Inflammatory macrophage treated with lipopolysaccharide for 4 hours (primary cell): ENCODE data around the gene DNAJC21.
"Not testable (repeated sequence)": the region's sequence is repeated elsewhere in the genome, so short reads cannot be mapped to it uniquely, and the experiment has no call there.

Experiments used
- DNase-seq: peaks from one replicate; pipeline ENCODE4 v3.0.0-alpha.2; 2020

The DNAJC21 gene

GRCh38 chr5:34929134-34929719, at the start of gene DNAJC21:
Gene DNAJC21, plus strand, starts transcription at chr5:34929559. Its CDS starts 261 bp downstream, at chr5:34929820.
- DNase-seq = peak; percentile 99

- no peak for DNase-seq
Measured at GRCh38 chr5:34881246-34881645, 48.1 kb upstream of the DNAJC21 start.

DNA sequence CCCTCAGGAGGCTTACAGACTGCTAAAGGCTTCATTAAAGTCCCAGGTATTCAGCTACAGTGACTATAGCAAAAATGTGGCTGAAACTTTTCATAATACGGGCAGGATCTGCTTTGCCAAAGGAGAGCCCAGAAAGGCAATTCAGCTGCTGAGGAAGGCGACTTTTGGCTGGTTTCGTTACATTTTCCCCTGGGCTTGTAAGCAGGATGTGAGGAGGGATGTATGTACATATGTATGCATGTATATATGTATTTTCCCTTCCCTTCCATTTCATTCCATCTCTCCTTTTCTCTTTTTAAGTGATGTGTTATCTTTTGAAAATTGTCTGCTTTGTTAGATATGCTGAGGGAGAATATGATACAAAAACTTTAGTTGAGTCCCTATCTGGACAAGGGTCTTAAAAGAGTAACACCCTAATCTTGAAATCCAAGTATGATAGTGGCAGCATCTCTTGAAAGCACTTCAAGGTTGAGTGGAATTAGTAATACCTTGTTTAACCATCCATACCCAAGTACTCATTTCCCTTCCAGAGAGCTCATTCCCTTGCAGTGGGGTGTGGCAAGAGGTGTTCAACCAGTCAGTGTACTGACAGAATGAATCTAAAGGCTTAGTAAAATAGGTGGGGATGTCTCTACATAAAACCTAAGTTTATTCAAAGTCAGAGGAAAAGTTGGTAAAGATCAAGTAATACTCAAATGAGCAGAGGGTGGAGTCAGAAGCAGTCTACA, 42.8 kb upstream of the DNAJC21 start:
- DNase-seq = no peak

- DNase-seq = no peak
Measured at GRCh38 chr5:34889394-34889793, 40.0 kb upstream of the DNAJC21 start.

DNA sequence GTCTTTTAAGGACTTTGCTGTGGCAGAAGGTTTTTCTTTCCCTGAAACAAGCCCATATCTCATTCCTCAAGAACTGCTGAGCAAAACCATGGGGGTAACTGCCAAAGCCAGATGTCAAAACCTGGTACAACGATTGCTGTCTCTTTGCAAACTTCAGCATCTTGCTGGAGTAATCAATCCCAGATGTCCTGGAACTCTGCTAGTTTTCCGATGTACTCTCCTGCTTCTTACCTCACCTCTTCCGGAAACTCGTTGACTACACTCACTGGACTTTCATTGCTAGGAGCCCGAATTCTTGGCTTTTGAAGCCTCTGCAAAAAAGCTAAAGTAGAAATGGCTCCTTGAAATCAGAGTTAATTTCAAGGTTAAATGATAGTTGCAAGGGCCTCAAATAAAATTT, 37.4 kb upstream of the DNAJC21 start:
- DNase-seq = no peak

GRCh38 chr5:34892414-34892813, 36.9 kb upstream of the DNAJC21 start:
- DNase-seq = no peak

DNA sequence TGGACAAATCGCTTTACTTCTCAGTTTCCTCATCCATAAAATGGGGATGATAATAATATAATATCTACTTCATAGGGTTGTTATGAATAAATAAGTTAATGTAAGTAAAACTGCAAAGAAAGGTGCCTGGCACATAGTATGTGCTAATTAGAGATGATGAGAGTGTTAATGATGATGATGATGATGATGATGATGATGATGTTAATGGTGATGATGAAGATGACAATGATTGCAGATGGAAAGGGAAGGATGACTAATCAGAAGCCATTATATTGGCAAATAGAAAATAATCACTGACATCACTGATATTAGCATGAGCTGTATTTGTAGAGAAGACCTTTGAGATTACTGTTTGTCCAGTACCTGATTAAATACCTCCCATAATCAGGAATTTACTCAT, 34.6 kb upstream of the DNAJC21 start:
- DNase-seq = no peak

DNA sequence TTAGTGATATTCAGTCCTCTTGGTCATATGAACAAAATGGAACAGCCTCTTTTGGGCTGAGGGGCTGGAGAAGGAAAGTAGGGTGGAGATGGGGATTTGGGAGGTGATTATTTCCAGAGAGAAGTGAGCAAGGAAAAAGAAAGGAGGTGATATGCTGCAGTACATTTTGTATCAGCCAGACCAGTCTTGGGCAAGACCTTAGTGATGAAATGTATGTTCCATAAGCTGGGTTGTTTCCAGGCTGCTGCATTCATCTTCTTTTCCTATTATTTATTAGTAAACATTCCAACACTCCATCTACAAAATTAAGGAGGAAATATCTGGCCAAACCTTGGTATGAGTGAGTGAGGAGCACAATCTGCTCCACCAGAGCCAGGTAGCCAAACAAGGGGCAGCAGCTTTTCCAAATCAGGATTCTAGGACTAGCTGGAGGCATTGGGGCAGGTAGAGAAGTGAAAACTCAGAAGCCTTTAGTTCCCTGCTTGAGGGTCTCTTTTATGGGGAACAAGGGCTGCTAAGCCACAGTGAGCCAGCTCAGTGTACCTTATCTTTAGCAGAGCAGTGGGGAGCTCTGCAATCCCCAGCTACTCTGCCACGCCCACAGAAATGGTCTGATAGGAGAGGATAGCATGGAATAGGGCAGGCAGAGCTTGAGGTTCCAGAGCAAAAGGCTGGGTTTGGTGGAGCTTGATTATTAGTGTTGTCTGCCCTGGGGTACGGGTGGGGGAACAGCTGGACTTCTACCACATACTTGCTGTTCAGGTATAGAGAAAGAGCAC, 33.5 kb upstream of the DNAJC21 start:
- DNase-seq = no peak

- DNase-seq = no peak
Measured at GRCh38 chr5:34897646-34898045, 31.7 kb upstream of the DNAJC21 start.

- peak; percentile 48 for DNase-seq
Measured at GRCh38 chr5:34898258-34898895, 31.0 kb upstream of the DNAJC21 start.

GRCh38 chr5:34899066-34899465, 30.3 kb upstream of the DNAJC21 start:
- no peak for DNase-seq

GRCh38 chr5:34900652-34901051, 28.7 kb upstream of the DNAJC21 start:
- no peak for DNase-seq

GRCh38 chr5:34903260-34903659, 26.1 kb upstream of the DNAJC21 start:
- DNase-seq = no peak

DNA sequence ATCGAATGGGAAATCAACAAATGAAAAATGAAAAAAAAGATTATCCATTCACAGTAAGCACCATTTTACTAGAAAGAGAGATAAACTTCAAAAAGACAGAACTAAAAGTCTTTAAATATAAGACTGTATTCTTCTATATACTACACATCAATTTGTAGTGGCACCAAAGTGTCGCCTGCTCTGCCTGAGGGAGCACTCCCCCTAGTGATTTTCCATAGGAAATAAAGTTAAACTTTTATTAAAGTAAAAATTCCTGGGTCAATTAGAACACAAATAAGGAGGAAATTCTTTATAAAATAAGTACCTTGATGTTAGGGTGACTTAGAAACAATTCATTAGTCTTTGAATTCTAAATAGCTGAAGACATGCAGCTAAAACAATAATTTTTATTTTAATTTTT, 23.8 kb upstream of the DNAJC21 start:
- DNase-seq = no peak

DNA sequence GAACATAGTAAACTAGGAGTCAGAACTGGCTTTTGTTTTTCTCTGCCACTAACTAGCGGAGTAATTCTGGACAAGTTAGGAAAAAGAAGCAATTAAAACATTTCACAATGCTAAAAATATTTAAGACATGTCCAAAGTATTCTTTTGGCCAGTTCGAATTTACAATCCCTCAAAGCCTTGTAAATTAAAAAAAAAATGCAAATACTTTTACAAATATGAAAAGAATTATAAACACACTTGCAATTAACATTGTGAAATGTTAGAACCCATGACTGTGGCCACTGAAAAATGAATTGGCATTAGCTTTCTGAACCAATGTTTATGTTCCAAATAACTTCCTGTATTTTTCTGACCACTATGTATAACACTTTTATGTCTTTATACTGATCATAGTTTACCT, 16.3 kb upstream of the DNAJC21 start:
- no peak for DNase-seq

DNA sequence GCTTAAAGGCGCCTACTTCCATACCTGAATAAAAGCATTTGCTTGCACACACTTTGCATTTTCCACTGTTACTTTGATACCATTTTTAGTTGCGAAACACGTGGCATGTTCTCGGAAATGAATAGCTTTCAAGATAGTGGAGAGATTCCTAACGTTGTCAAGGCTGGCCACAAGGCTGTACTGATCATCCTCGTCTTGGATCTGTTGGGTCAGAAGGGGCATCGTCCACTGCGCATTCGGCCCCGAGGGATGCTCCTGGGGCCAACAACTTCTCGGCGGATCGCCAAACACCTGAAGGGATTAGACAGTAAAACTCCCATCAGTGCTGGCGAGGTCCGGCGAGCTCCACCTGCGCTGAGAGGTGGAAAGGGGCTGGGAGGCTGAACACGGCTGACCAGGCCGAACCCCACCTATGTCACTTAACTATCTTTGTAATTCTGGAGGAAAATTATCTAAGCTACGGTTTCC, 14.7 kb upstream of the DNAJC21 start:
- no peak for DNase-seq

GRCh38 chr5:34915139-34915855, 14.1 kb upstream of the DNAJC21 start, which contains the start of the genes BRIX1 and RAD1:
Gene BRIX1, plus strand, starts transcription at chr5:34915711. Its CDS starts 28 bp downstream, at chr5:34915739.
Gene RAD1, minus strand, starts transcription at chr5:34915504. Its CDS starts 612 bp downstream, at chr5:34914892.
- DNase-seq = peak; percentile 98

DNA sequence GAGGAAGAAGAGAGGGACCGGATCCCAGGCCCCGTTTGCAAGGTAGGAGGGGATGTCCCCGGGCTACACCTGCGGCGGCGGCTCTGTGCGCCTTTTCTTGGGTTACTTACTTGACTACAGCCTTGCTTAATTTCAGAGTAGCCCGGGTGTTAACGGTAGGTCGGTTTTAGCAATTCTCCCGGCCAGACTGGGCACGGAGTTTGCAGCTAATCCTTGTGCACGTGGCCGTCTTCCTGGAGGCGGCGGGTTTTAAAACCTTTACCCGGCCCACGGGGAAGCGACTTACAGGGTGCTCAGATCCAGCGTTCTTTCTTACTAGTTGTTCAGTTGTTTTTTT, 13.5 kb upstream of the DNAJC21 start:
- no peak for DNase-seq

DNA sequence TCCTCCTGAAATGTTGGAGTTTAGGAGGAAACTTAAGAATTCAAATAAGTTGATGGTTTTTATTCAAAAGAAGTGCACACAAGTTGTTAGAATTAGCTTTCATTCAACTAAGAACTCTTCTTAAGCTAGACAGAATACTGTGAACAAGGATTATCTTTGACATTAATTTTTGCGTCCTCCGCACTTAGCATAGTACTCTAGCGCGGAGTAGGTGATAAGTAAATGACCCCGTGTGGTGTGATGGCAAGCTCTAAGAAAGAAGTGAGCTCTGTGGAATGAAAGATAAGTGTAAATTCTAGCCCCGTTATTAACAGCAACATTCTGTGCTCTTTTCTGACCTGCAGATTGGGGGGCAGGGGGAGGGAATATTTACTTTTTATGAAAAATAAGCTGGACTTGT, 12.8 kb upstream of the DNAJC21 start:
- DNase-seq = no peak

- DNase-seq = no peak
Measured at GRCh38 chr5:34918025-34918424, 11.3 kb upstream of the DNAJC21 start.

GRCh38 chr5:34919077-34919476, 10.3 kb upstream of the DNAJC21 start:
- no peak for DNase-seq

GRCh38 chr5:34923256-34923655, 6.1 kb upstream of the DNAJC21 start:
- DNase-seq = not testable (repeated sequence)
